ENCODE results near the gene EIF4A2.

- TF ChIP-seq CTCF (IDR thresholded peaks at IDR 0.05): no peak
- TF ChIP-seq POLR2A (IDR thresholded peaks at IDR 0.05): no peak
Measured at GRCh38 chr3:186772701-186773417, 10.5 kb upstream of the EIF4A2 start.
